Stimulated activated CD8-positive, alpha-beta memory T cell treated with anti-CD3 and anti-CD28 coated beads, Interleukin-12 subunit alpha, Interleukin-12 subunit beta, amount 100 ng/mL, for 24 hours (primary cell): ENCODE data around the gene SYNPO2.
"Not testable (repeated sequence)": the region's sequence is repeated elsewhere in the genome, so short reads cannot be mapped to it uniquely, and the experiment has no call there.

Experiments
- DNase-seq: peaks from one replicate; pipeline ENCODE4 v3.0.0-alpha.2; 2020; ENCODE audit errors: extremely low read depth

SYNPO2 gene

DNA sequence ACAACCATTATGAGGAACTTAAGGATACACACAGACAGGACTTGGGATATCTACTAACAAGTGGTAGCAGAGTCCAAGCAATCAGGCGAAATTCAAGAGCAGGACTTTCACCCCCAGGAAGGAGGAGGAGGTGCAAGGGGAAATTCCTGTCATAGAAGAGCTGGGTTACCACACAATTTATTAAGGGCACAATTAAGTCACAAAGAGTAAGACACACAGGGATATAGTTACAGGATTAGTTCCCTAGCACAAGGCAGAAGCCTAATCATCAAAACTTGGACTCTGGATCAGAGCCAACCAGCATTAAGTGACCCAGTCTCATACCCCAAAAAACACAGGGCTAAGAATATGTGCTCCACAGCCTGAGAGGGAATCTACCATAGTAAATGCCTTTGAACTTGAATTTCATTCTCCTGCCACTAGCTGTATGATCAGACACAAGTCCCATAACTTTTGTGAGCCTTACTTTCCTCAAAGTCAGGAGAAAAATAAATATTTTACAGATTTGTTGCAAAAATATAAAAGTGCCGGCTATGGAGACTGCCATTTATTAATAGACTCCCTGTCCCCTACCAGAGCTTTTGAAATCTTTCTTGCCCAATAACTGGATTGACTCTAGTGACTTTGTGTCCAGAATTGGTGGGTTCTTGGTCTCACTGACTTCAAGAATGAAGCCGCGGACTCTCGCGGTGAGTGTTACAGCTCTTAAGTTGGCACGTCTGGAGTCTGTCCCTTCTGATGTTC is 87.0 kb downstream of the SYNPO2 start:
- DNase-seq: no peak

DNA sequence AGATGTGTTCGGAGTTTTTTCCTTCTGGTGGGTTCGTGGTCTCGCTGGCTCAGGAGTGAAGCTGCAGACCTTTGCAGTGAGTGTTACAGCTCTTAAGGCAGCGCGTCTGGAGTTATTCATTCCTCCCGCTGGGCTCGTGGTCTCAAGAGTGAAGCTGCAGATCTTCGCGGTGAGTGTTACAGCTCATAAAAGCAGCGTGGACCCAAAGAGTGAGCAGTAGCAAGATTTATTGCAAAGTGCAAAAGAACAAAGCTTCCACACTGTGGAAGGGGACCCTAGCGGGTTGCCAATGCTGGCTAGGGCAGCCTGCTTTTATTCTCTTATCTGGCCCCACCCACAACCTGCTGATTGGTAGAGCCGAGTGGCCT is 87.5 kb downstream of the SYNPO2 start:
- DNase-seq: not testable (repeated sequence)

- DNase-seq: not testable (repeated sequence)
These were observed 88.4 kb downstream of the SYNPO2 start for GRCh38 chr4:118977100-118977499.

GRCh38 chr4:118979712-118980111 is 91.1 kb downstream of the SYNPO2 start:
- DNase-seq: no peak

DNA sequence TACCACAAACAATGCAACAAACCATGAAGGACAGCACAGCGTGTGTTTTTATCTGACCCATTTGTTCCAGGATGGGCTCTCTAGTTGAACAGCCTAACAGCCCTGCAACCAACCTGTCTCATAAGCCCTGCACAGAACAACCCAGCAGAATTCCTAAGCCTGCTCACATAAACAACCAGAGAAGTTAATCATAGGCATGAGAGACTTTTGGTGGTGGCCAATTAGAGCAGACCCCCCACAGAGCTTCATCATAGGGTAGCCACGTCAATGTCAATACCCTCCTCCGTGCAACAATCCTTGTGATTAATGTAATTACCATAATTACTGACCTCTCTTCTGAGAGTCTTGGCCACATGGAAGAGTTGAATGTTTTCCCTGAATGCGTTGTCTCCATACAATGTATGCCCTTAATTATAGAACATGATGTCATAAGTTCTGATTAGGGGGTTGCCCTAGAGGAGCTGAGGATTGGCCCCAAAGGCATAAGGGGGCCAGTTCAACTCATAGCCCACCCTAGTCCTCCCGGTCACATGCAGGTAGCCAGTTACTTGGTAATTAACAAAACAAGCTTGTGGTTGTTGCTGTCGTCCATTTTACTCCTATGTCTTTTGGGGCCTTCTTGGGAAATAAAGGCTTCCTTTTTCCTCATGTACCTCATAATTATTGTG is 92.7 kb downstream of the SYNPO2 start:
- no peak for DNase-seq

GRCh38 chr4:118981839-118982381 is 93.3 kb downstream of the SYNPO2 start:
- DNase-seq: no peak

DNA sequence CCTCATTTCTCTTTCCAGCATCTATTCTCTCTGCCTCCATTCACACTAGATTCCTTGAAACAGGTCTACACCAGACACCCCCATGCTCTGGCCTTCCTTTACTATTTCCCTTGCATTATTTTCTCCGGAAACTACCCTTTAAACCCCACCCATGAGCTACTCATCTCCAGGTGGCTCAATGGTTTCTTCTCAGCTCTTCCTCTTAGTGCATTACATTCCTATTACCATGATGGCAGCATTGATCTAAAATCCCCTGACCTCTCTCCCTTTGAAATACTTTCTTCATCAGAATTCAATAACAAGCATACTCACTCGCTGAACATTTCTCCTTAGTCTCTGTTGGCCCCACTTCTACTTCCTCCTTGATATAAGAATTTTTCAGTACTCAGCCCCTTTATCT is 94.6 kb downstream of the SYNPO2 start:
- no peak for DNase-seq

- no peak for DNase-seq
These were observed 95.2 kb downstream of the SYNPO2 start for GRCh38 chr4:118983831-118984230.

GRCh38 chr4:118985170-118986000 is 96.7 kb downstream of the SYNPO2 start:
- DNase-seq: no peak

GRCh38 chr4:118987959-118988634 is 99.4 kb downstream of the SYNPO2 start:
- no peak for DNase-seq

DNA sequence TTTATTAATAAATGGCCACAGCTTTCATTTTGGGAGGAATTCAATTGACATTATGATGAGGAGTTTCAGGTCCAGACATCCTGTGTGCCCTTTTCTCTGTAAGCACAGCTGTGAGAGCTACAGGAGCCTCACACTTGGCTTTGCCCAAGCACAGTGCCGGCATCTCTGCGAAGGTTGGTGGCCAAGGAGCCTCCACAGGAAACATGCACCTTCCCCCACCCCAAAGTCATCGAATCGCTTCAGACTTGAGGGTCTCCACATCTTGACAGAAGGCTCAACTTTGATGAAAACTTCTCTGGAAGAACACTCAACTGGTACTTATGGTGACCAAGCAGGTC is 100.0 kb downstream of the SYNPO2 start:
- DNase-seq: no peak

- no peak for DNase-seq
These were observed 100.7 kb downstream of the SYNPO2 start for GRCh38 chr4:118989098-118990080.

DNA sequence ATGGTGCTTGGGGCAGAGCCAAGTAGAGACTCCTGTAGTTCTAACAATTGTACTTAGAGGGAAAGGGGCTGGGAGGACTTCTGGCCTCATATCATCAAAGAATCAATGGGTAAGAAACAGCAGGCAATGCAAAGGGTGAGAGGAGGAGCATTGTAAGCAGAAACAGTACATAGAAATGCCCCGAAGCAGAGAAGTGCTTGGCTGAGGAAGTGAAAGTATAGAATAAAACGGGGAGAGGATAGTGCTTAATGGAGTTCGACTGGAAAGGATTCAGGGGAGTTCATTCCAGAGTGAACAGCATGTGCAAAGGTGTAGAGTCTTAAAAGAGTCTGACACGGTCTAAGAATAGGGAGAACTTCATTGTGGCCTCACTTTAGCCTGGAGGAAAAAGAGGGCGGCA is 103.0 kb downstream of the SYNPO2 start:
- no peak for DNase-seq

DNA sequence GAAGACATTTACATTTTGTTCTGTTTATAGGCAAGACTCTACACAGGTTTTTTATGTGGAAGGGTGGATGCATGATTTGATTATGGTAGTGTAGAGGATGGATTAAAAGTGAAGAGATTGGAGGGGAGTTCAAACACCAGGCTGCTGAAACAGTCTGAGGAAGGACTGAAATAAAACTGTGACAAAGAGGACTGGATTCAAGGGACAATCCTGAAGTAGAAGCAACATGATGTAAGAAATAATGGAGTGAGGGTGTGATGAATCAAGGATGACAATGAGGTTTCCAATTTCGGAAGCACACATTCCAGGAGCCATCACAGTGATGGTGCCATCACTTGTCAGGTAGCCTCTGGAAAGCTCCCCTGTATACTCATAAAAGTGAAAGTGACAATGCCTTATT is 103.5 kb downstream of the SYNPO2 start:
- DNase-seq: no peak

GRCh38 chr4:118993333-118993732 is 104.7 kb downstream of the SYNPO2 start:
- no peak for DNase-seq

GRCh38 chr4:118994030-118994429 is 105.4 kb downstream of the SYNPO2 start:
- DNase-seq: no peak

DNA sequence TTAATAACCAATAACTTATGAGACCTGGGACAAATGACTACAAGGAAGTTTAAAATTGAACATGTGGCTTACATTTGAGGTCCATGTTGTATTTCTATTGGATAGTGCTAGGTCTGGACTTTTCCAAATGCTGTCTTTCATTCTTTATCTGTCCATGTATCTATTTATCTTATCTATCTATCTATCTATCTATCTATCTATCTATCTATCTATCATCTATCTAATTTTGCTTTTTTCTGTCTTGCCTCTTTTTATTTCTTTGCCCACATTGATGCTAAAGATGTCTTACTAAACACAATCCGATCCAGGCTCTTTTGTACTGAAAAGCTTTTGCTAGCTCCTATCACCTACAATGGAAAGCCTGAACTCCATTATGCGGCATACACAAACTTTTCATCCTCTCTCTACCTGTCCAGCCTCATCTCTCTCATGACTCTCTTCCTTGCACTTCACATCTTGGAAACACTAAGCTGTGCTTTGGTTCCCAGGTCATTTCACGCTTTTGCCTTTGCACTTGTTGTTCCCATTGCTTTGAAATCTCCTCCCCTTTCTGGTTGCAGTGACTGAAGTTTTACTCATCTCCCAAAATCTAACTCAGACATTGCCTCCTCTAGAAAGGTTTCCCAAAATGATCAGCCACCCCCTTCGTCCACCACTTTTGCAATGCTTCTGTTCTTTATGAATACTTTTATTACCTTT is 107.2 kb downstream of the SYNPO2 start:
- DNase-seq: no peak

DNA sequence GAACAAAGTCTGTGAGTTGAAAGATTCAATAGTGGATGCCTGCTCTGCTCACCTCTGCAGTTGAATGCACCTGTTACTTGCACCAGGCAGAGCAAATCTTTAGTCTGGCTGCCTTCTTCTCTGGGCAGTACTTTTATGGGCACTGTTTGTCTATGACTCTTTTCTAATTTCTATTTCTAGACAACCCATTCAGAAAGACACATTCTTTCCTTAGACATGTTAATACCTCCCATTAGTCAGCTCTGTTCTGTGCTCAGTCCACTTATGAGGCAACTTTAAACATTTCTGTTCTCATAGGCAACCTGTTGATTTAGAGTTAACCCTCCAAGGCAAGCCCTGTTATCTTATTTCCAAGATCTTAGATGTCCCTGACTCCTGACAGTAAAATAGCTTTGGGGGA is 108.9 kb downstream of the SYNPO2 start:
- no peak for DNase-seq

- no peak for DNase-seq
These were observed 111.3 kb downstream of the SYNPO2 start for GRCh38 chr4:118999919-119000318.

DNA sequence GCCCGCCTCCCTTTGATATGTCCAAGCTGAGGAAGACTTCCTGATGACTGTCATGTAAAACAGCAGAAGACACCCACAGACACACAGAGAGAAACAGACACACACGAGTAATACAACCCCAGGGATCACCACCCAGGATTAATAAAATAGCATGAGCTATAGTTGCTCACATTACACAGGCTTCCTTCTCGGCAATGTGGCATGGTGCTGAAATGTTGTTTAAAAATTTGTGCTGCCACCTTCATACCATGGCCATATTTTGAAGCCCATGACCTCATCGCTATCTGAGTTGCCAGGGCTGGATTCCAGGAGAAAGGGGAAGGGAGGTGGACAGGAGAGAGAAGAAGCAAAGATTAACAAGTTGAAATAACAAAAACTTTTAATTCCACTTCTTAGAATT is 111.7 kb downstream of the SYNPO2 start:
- DNase-seq: no peak
